ENCODE results near the gene ENTHD1. TPM values are rescaled to one million over a fixed set of nuclear protein-coding genes. Genes with fewer than 3 reads are reported as not detected.

The ENTHD1 gene
- total RNA-seq, 2 experiments from 2014 or later = 0.47 TPM; not detected in 1

DNA sequence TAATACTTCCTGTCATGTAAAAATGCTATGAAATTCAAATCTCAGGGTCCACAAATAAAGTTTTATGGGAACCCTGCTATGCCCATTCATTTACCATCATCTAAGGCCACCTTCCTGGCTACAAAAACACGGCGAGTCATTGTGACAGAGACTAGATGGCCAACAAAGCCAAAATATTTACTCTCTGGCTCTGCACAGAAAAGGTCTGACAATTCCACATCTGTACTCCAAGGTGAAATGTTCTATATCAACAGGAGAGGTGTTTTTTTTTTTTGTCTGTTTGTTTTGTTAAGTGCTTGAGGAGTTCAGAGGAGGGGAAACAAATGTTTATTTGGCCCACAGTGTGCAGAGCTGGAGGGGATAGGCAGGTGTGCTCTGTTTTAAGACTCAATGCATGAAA lies 48.0 kb upstream of the ENTHD1 start:
- Mint-ChIP-seq H3K4me1 (ENCODE audit: low read depth) (peaks cover 95% of the 10 kb centered on the region), H3K36me3 (ENCODE audit: low read depth) (peaks cover 49% of the 10 kb centered on the region), H3K4me3 (peak overlapping the region; percentile 38), H3K9me3 (no peaks in the 10 kb centered on the region), H3K27me3 (no peaks in the 10 kb centered on the region), H3K27ac (no peak overlapping the region)
- TF ChIP-seq, protein P1, sequence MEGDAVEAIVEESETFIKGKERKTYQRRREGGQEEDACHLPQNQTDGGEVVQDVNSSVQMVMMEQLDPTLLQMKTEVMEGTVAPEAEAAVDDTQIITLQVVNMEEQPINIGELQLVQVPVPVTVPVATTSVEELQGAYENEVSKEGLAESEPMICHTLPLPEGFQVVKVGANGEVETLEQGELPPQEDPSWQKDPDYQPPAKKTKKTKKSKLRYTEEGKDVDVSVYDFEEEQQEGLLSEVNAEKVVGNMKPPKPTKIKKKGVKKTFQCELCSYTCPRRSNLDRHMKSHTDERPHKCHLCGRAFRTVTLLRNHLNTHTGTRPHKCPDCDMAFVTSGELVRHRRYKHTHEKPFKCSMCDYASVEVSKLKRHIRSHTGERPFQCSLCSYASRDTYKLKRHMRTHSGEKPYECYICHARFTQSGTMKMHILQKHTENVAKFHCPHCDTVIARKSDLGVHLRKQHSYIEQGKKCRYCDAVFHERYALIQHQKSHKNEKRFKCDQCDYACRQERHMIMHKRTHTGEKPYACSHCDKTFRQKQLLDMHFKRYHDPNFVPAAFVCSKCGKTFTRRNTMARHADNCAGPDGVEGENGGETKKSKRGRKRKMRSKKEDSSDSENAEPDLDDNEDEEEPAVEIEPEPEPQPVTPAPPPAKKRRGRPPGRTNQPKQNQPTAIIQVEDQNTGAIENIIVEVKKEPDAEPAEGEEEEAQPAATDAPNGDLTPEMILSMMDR (IDR thresholded peaks at IDR 0.05) = no peak
- H3K36me3 ChIP-seq (ENCODE audit: insufficient read depth, low read length) = peaks cover 33% of the 10 kb centered on the region
- intact Hi-C loops (cut with DNase I, micrococcal nuclease) = loop anchor here (1.0 to 5.0 kb wide), 12 partner anchors 15 to 409 kb away; partner anchors contain the start of genes ADSL (in 1 of the 2), FAM83F (in 1 of the 2), GRAP2 (in 1 of the 2) and RPS19BP1 (in 1 of the 2)
- peak overlapping the region; percentile 42 to 68 for H3K27ac ChIP-seq (ENCODE audit: low read depth in 1 of 2, low read length in 2 of 2)
- ChIA-PET CTCF (interaction anchor here (0.6 to 2.9 kb wide), 7 partner anchors 10 to 413 kb away, joined by 3 to 15 read pairs (median 4); no protein-coding TSS in a partner anchor), POLR2A (interaction anchor here (1.0 to 2.8 kb wide), 5 partner anchors 15 to 281 kb away, joined by 3 to 13 read pairs (median 7); no protein-coding TSS in a partner anchor)
- H3K4me3 ChIP-seq (ENCODE audit: low read length) = no peak overlapping the region
- no peak for DNase-seq
- ATAC-seq (ENCODE audit: poor library complexity) = no peak
- H3K9me3 ChIP-seq (ENCODE audit: control insufficient read depth in 1 of 2, insufficient read depth in 1 of 2, low read length in 2 of 2) = no peaks in the 10 kb centered on the region
- no peaks in the 10 kb centered on the region for H3K27me3 ChIP-seq (ENCODE audit: control insufficient read depth in 1 of 2, insufficient read depth in 2 of 2, low read length in 2 of 2)
- peaks cover 95% of the 10 kb centered on the region for H3K4me1 ChIP-seq (ENCODE audit: insufficient read depth, low read length)

DNA sequence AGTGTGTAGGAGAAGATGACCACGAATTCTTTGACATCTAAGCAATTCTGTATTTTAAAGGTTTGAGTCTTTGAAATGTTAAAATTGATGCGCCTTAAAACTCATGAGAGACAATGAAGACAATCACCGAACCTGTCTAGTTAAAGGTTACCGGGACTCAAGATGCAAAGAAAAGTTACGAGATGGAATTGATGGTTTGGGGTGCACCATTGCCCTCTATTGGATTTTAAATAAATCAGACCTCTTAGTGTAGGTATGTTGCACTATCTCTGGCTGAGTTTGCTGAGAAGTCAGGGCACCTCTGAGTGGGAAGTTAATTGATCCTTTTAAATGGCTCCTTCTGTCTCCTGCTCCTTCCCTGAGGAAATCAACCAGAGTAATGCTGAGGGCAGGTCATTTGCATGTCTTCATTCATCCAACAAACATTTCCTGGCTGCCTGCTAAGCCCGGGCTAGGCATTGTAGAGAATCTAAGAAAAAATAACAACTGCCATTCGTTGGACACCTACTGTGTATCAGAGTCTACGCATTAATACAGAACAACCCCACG lies 47.3 kb upstream of the ENTHD1 start:
- Histone ChIP-seq H3K27me3 (ENCODE audit: control insufficient read depth in 1 of 2, insufficient read depth in 2 of 2, low read length in 2 of 2) (no peaks in the 10 kb centered on the region), H3K36me3 (ENCODE audit: insufficient read depth, low read length) (peaks cover 29% of the 10 kb centered on the region), H3K4me3 (ENCODE audit: low read length) (no peak overlapping the region), H3K4me1 (ENCODE audit: insufficient read depth, low read length) (peaks cover 95% of the 10 kb centered on the region), H3K9me3 (ENCODE audit: control insufficient read depth in 1 of 2, insufficient read depth in 1 of 2, low read length in 2 of 2) (no peaks in the 10 kb centered on the region), H3K27ac (ENCODE audit: low read depth in 1 of 2, low read length in 2 of 2) (peak overlapping the region; percentile 42 to 68)
- DNase-seq (peak in 4 of 14 experiments; percentile 50 to 85 (median 78)), ATAC-seq (ENCODE audit: poor library complexity) (peak; percentile 63)
- Mint-ChIP-seq H3K36me3 (ENCODE audit: low read depth) (peaks cover 50% of the 10 kb centered on the region), H3K9me3 (no peaks in the 10 kb centered on the region), H3K4me3 (peak overlapping the region; percentile 59), H3K27me3 (no peaks in the 10 kb centered on the region), H3K27ac (no peak overlapping the region), H3K4me1 (ENCODE audit: low read depth) (peaks cover 95% of the 10 kb centered on the region)
- ChIA-PET POLR2A (interaction anchor here (2.8 kb wide), 1 partner anchor 19 kb away, joined by 11 read pairs; no protein-coding TSS in a partner anchor), CTCF (interaction anchor here (0.6 to 2.9 kb wide), 3 partner anchors 32 to 285 kb away, joined by 3 to 15 read pairs (median 3); no protein-coding TSS in a partner anchor)
- intact Hi-C loops (cut with DNase I, micrococcal nuclease) = loop anchor here (1.0 to 5.0 kb wide), 13 partner anchors 14 to 409 kb away; partner anchors contain the start of genes ADSL (in 1 of the 2), FAM83F (in 1 of the 2), GRAP2 (in 1 of the 2) and RPS19BP1 (in 1 of the 2)
- TF ChIP-seq, protein P1 (IDR thresholded peaks at IDR 0.05) = peak; percentile 66

DNA sequence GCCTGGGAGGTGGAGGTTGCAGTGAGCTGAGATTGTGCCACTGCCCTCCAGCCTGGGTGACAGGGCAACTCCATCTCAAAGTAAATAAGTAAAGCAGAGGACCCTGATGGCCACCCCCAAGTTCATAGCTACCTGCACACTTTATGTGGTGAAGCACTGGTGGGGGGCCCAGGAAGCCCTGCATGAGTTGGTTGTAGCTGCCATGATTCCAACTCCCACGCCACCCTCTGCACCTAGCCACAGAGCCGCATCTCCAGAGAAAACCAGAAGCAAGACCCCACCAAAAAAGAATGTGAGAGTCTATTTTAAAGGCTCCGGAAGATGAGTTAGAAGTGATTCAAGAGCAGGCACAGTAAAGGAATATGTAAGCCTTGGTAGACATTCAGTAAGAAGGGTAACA lies 46.3 kb upstream of the ENTHD1 start:
- intact Hi-C loops (cut with DNase I, micrococcal nuclease) = loop anchor here (1.0 to 5.0 kb wide), 12 partner anchors 13 to 408 kb away; partner anchors contain the start of genes ADSL (in 1 of the 2), FAM83F (in 1 of the 2), GRAP2 (in 1 of the 2) and RPS19BP1 (in 1 of the 2)
- peaks cover 95% of the 10 kb centered on the region for H3K4me1 ChIP-seq (ENCODE audit: insufficient read depth, low read length)
- no peaks in the 10 kb centered on the region for H3K9me3 ChIP-seq (ENCODE audit: control insufficient read depth in 1 of 2, insufficient read depth in 1 of 2, low read length in 2 of 2)
- peaks cover 23% of the 10 kb centered on the region for H3K36me3 ChIP-seq (ENCODE audit: insufficient read depth, low read length)
- peaks cover 46% of the 10 kb centered on the region for H3K36me3 Mint-ChIP-seq (ENCODE audit: low read depth)
- peak in 1 of 14 experiments; percentile 11 for DNase-seq
- no peak for ATAC-seq (ENCODE audit: poor library complexity)
- ChIA-PET CTCF (interaction anchor here (0.7 to 2.1 kb wide), 4 partner anchors 20 to 405 kb away, joined by 3 to 6 read pairs (median 4); partner anchors contain the start of gene TMA7B), POLR2A (interaction anchor here (1.0 to 1.4 kb wide), 3 partner anchors 12 to 19 kb away, joined by 3 to 4 read pairs (median 3); no protein-coding TSS in a partner anchor)
- H3K4me3 Mint-ChIP-seq = peak overlapping the region; percentile 59
- no peak overlapping the region for H3K27ac Mint-ChIP-seq
- H3K4me1 Mint-ChIP-seq (ENCODE audit: low read depth) = peaks cover 95% of the 10 kb centered on the region
- H3K27ac ChIP-seq (ENCODE audit: low read depth in 1 of 2, low read length in 2 of 2) = peak overlapping the region; percentile 42 to 68
- H3K27me3 ChIP-seq (ENCODE audit: control insufficient read depth in 1 of 2, insufficient read depth in 2 of 2, low read length in 2 of 2) = no peaks in the 10 kb centered on the region
- H3K27me3 Mint-ChIP-seq = no peaks in the 10 kb centered on the region
- TF ChIP-seq, protein P1 (IDR thresholded peaks at IDR 0.05) = no peak
- H3K4me3 ChIP-seq (ENCODE audit: low read length) = no peak overlapping the region
- no peaks in the 10 kb centered on the region for H3K9me3 Mint-ChIP-seq

All from CD4-positive, alpha-beta T cell (primary cell).